ENCODE measurements around the gene AP4B1.
"Not testable (repeated sequence)": the region's sequence is repeated elsewhere in the genome, so short reads cannot be mapped to it uniquely, and the experiment has no call there.

The AP4B1 gene

DNA sequence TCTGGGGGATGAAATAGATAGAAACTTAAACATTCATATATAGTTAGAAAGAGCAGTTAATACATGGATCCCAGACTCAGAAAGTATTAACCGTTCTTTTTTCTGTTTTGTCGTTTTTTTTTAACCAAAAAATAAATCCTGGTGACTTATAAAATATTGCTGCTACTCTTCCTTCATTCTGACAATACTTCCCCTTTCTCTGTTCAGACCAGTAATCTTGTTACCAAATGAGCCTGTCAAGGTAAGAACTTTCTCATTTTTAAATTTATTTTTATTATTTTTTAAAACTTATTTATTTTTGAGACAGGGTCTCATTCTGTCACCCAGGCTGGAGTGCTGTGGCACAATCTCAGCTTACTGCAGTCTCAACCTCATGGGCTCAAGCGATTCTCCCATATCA is 46.8 kb downstream of the AP4B1 start:
- H3K9me3 ChIP-seq: no peaks in the 10 kb centered on the region
- H3K27me3 ChIP-seq: no peaks in the 10 kb centered on the region
- H3K4me1 ChIP-seq: peaks cover 0 to 5% (median 0%) of the 10 kb centered on the region in 4 donors
- DNase-seq: no peak
- no peak overlapping the region for H3K27ac ChIP-seq
- no peaks in the 10 kb centered on the region for H3K36me3 ChIP-seq
- intact Hi-C loops (cut with DNase I; ENCODE audit: low total_unique reads): no loop called here
- TF ChIP-seq, protein P1, sequence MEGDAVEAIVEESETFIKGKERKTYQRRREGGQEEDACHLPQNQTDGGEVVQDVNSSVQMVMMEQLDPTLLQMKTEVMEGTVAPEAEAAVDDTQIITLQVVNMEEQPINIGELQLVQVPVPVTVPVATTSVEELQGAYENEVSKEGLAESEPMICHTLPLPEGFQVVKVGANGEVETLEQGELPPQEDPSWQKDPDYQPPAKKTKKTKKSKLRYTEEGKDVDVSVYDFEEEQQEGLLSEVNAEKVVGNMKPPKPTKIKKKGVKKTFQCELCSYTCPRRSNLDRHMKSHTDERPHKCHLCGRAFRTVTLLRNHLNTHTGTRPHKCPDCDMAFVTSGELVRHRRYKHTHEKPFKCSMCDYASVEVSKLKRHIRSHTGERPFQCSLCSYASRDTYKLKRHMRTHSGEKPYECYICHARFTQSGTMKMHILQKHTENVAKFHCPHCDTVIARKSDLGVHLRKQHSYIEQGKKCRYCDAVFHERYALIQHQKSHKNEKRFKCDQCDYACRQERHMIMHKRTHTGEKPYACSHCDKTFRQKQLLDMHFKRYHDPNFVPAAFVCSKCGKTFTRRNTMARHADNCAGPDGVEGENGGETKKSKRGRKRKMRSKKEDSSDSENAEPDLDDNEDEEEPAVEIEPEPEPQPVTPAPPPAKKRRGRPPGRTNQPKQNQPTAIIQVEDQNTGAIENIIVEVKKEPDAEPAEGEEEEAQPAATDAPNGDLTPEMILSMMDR (IDR thresholded peaks at IDR 0.05): no peak
- H3K4me3 ChIP-seq: no peak overlapping the region

DNA sequence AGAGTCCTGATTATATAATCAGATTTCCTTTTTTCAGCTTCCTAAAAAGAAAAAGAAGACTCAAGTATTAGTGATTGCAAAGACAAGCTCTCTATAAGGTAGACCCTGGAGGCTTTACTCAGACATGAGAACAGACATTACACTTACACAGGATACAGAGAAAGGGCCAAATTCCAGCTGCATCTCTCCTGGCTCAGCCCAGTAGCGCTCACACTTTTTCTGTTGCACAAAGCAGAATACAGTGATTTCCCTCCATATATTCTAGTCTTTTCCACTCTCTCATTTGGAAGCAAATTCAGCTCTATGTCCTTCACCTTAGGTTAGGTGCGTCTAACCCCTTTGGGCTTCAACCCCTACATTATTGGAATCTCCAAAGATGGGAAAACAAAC is 48.2 kb downstream of the AP4B1 start:
- H3K4me3 ChIP-seq: no peak overlapping the region
- TF ChIP-seq, protein P1 (IDR thresholded peaks at IDR 0.05): no peak
- no peak for DNase-seq
- H3K4me1 ChIP-seq: peaks cover 0 to 5% (median 0%) of the 10 kb centered on the region in 4 donors
- H3K36me3 ChIP-seq: no peaks in the 10 kb centered on the region
- no peaks in the 10 kb centered on the region for H3K27me3 ChIP-seq
- H3K27ac ChIP-seq: no peak overlapping the region
- H3K9me3 ChIP-seq: no peaks in the 10 kb centered on the region
- intact Hi-C loops (cut with DNase I; ENCODE audit: low total_unique reads): no loop called here

DNA sequence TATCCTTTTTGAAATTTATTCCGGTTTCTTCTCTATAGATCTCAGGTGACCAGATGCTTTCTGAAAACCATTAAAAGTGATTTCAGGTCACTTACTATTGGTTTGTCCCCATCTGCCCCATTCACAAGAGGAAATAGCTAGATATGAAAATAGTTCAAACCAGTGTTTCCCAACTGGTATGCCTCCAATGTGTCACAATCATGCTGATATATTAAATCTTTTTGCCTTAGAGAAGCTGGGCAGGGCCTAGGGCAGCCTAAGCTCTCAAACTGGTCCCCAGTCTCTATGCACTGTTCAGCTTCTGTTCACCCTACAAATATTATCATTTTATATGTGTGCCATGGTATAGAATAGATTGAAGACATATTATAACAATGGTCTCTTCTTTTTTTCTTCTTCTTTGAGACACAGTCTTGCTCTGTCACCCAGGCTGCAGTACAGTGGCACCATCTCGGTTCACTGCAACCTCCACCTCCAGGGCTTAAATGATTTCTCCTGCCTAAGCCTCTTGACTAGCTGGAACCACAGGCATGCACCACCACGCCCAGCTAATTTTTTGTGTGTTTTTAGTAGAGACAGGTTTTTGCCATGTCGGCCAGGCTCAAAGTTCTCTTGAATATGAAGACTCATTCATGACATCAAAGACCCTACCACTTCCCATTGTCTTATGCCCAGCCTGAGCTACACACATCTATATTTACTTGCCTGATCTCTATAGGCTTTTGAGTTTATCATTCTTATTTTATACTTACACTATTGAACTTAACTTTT is 48.8 kb downstream of the AP4B1 start:
- no peaks in the 10 kb centered on the region for H3K4me1 ChIP-seq
- H3K9me3 ChIP-seq: no peaks in the 10 kb centered on the region
- no peak overlapping the region for H3K27ac ChIP-seq
- no peak overlapping the region for H3K4me3 ChIP-seq
- TF ChIP-seq, protein P1 (IDR thresholded peaks at IDR 0.05): no peak
- H3K36me3 ChIP-seq: no peaks in the 10 kb centered on the region
- DNase-seq: no peak
- no peaks in the 10 kb centered on the region for H3K27me3 ChIP-seq
- intact Hi-C loops (cut with DNase I; ENCODE audit: low total_unique reads): no loop called here

DNA sequence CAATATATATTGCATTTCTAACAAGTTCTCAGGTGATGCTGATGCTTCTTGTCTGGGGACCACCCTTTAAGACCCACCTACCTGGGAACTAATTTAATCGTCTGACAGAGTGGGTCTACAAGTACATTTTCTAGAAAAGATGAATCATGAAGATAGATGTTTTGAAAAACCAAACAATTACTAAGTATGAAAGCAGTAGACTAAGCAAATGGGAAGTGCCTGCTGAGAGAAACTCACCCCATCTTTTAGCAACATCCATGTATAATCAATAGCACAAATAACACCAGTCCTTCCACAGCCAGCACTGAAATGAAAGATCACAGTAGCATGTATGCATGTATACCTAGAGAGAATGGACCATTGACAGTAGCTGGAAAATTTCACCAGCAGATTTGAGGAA is 50.4 kb downstream of the AP4B1 start:
- H3K27me3 ChIP-seq: no peaks in the 10 kb centered on the region
- H3K27ac ChIP-seq: no peak overlapping the region
- no peaks in the 10 kb centered on the region for H3K9me3 ChIP-seq
- intact Hi-C loops (cut with DNase I; ENCODE audit: low total_unique reads): no loop called here
- DNase-seq: no peak
- no peak overlapping the region for H3K4me3 ChIP-seq
- H3K4me1 ChIP-seq: no peaks in the 10 kb centered on the region
- TF ChIP-seq, protein P1 (IDR thresholded peaks at IDR 0.05): no peak
- H3K36me3 ChIP-seq: no peaks in the 10 kb centered on the region

DNA sequence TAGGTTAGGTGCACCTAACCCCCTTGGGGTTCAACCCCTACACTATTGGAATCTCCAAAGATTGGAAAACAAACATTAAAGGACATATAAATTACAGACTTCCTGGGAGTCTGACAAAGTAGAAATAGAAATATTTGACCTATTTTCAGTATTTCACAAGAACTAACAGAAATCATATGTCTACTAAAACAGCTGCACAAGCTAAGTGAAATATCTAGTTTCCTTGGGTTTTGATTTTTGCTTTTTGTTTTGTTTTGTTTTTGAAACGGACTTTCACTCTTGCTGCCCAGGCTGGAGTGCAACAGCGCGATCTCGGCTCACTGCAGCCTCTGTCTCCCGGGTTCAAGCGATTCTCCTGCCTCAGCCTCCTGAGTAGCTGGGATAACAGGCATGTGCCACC is 51.9 kb downstream of the AP4B1 start:
- intact Hi-C loops (cut with DNase I; ENCODE audit: low total_unique reads); H3K9me3 ChIP-seq; H3K36me3 ChIP-seq; H3K27me3 ChIP-seq; H3K4me3 ChIP-seq; H3K4me1 ChIP-seq; H3K27ac ChIP-seq; DNase-seq: not testable (repeated sequence)

DNA sequence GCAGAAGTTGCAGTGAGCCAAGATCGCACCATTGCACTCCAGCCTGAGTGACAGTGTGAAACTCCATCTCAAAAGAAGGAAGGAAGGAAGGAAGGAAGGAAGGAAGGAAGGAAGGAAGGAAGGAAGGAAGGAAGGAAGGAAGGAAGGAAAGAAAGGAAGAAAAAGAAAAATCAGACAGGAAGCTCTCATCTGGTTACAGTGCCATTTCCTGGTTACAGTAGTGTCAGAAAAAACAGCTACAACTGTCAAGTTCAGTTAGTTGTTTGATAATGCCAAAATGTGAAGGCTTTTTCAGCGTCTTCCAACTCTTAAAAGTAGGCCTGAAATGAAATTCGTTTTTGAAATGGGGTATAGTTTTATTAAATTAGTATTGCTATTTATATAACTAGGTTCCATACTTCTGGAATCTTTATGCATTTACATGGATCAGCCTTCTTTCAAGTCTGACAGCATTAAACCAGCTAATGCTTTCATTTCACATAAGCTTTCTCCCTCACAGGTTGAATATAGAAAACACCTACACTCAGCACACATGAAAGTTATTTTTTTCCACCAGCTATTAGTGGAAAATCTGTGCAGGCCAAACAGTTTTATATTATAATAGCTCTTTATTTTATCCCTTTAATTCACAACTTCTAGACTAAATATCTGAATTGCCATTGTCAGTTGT is 54.3 kb downstream of the AP4B1 start:
- Histone ChIP-seq H3K27ac (no peak overlapping the region), H3K27me3 (no peaks in the 10 kb centered on the region), H3K4me3 (no peak overlapping the region), H3K9me3 (no peaks in the 10 kb centered on the region), H3K36me3 (no peaks in the 10 kb centered on the region), H3K4me1 (no peaks in the 10 kb centered on the region)
- intact Hi-C loops (cut with DNase I; ENCODE audit: low total_unique reads): no loop called here
- TF ChIP-seq, protein P1 (IDR thresholded peaks at IDR 0.05): no peak
- DNase-seq: no peak

Data from tibial artery (tissue), 4 donors.